ENCODE measurements around the gene IFNE. TPM values are rescaled to one million over a fixed set of nuclear protein-coding genes. Genes with fewer than 3 reads are reported as not detected.

The IFNE gene
- total RNA-seq (2021) (3.5 and 4.7 TPM in 2 replicates), Bru-seq, nascent RNA (percentile 75 among the genes with signal in this experiment), BruChase-seq, experiment 1, labeled RNA remaining after a 2-hour chase (percentile 96 among the genes with signal in this experiment), BruChase-seq, experiment 2, labeled RNA remaining after a 6-hour chase (percentile 56 among the genes with signal in this experiment)
- long read RNA-seq = 0 reads

GRCh38 chr9:21482213-21482612 is at the start of gene IFNE:
IFNE (minus strand) TSS chr9:21482313; CDS start chr9:21481694, 619 bp downstream.
- no peak within 1 kb of the TSS for H3K4me2 ChIP-seq
- POLR2A ChIA-PET (ENCODE audit: unreplicated experiment) = no interaction called here
- H3K27ac ChIP-seq = no peak within 1 kb of the TSS
- H3K27me3 ChIP-seq (ENCODE audit: insufficient read depth, low read depth) = no peaks in the 10 kb centered on the region
- no peaks in the 10 kb centered on the region for H3K79me2 ChIP-seq (ENCODE audit: low read depth)
- no peaks in the 10 kb centered on the region for H3K4me1 ChIP-seq (replicated peaks; ENCODE audit: insufficient read depth)
- H4K20me1 ChIP-seq (ENCODE audit: insufficient read depth) = no peaks in the 10 kb centered on the region
- intact Hi-C loops (cut with micrococcal nuclease; ENCODE audit: unreplicated experiment) = no loop called here
- TF ChIP-seq CTCF (conservative IDR thresholded peaks at IDR 0.05) (no peak), EZH2 (IDR thresholded peaks at IDR 0.05; ENCODE audit: low read depth) (no peak)
- H2AFZ ChIP-seq = no peak within 1 kb of the TSS
- CTCF ChIA-PET = no interaction called here
- no peak for DNase-seq
- no peaks in the 10 kb centered on the region for H3K36me3 ChIP-seq (ENCODE audit: low read depth)
- BruUV-seq (replicated peaks) = no TSS peak
- H3K9me3 ChIP-seq (ENCODE audit: insufficient read depth, low read depth) = no peaks in the 10 kb centered on the region
- no peaks in the 10 kb centered on the region for H3K9me2 ChIP-seq (ENCODE audit: insufficient read depth)
- no peaks in the 10 kb centered on the region for H3F3A ChIP-seq (ENCODE audit: insufficient read depth, low read depth)
- no peak within 1 kb of the TSS for H3K4me3 ChIP-seq

GRCh38 chr9:21528123-21528808 is 46.2 kb upstream of the IFNE start:
- intact Hi-C loops (cut with micrococcal nuclease; ENCODE audit: unreplicated experiment) = no loop called here
- ChIA-PET CTCF (no interaction called here), POLR2A (ENCODE audit: unreplicated experiment) (no interaction called here)
- no peaks in the 10 kb centered on the region for H3K27me3 ChIP-seq (ENCODE audit: insufficient read depth, low read depth)
- no peaks in the 10 kb centered on the region for H3K9me3 ChIP-seq (ENCODE audit: insufficient read depth, low read depth)
- no peak overlapping the region for H3K4me3 ChIP-seq
- peaks cover 15% of the 10 kb centered on the region for H3K79me2 ChIP-seq (ENCODE audit: low read depth)
- no peak overlapping the region for H3K4me2 ChIP-seq
- no peaks in the 10 kb centered on the region for H3K4me1 ChIP-seq (replicated peaks; ENCODE audit: insufficient read depth)
- H3K36me3 ChIP-seq (ENCODE audit: low read depth) = peaks cover 29% of the 10 kb centered on the region; the same call in 1 of the 2 replicates
- BruUV-seq (replicated peaks) = no TSS peak
- H4K20me1 ChIP-seq (ENCODE audit: insufficient read depth) = no peaks in the 10 kb centered on the region
- H3K9me2 ChIP-seq (ENCODE audit: insufficient read depth) = no peaks in the 10 kb centered on the region
- H3K27ac ChIP-seq = no peak overlapping the region
- peaks cover 20% of the 10 kb centered on the region; the same call in 1 of the 2 replicates for H3F3A ChIP-seq (ENCODE audit: insufficient read depth, low read depth)
- TF ChIP-seq CTCF (conservative IDR thresholded peaks at IDR 0.05) (no peak), EZH2 (IDR thresholded peaks at IDR 0.05; ENCODE audit: low read depth) (no peak)
- no peak for DNase-seq
- H2AFZ ChIP-seq = no peak overlapping the region

- Histone ChIP-seq H3K79me2 (ENCODE audit: low read depth) (peaks cover 10% of the 10 kb centered on the region), H3K36me3 (ENCODE audit: low read depth) (peaks cover 29% of the 10 kb centered on the region; the same call in 1 of the 2 replicates), H2AFZ (no peak overlapping the region), H3K9me3 (ENCODE audit: insufficient read depth, low read depth) (peaks cover 5% of the 10 kb centered on the region; the same call in 1 of the 2 replicates), H3F3A (ENCODE audit: insufficient read depth, low read depth) (peaks cover 20% of the 10 kb centered on the region; the same call in 1 of the 2 replicates), H3K4me2 (no peak overlapping the region), H3K4me3 (no peak overlapping the region), H3K27ac (no peak overlapping the region), H4K20me1 (ENCODE audit: insufficient read depth) (no peaks in the 10 kb centered on the region), H3K4me1 (replicated peaks; ENCODE audit: insufficient read depth) (no peaks in the 10 kb centered on the region), H3K9me2 (ENCODE audit: insufficient read depth) (no peaks in the 10 kb centered on the region), H3K27me3 (ENCODE audit: insufficient read depth, low read depth) (no peaks in the 10 kb centered on the region)
- DNase-seq = no peak
- TF ChIP-seq EZH2 (IDR thresholded peaks at IDR 0.05; ENCODE audit: low read depth) = no peak
- no peak for TF ChIP-seq CTCF (conservative IDR thresholded peaks at IDR 0.05)
- no TSS peak for BruUV-seq (replicated peaks)
- ChIA-PET POLR2A (ENCODE audit: unreplicated experiment) (no interaction called here), CTCF (no interaction called here)
- intact Hi-C loops (cut with micrococcal nuclease; ENCODE audit: unreplicated experiment) = no loop called here
Observed at GRCh38 chr9:21527579-21527978, 45.5 kb upstream of the IFNE start.

Measured in PC-9 (cell line).